Thyroid gland (tissue), 4 donors: ENCODE data around the gene ANAPC5. TPM values are rescaled to one million over a fixed set of nuclear protein-coding genes. Genes with fewer than 3 reads are reported as not detected.

Experiments used
- DNase-seq, 2 donors: peaks; one replicate each; pipeline ENCODE4 v3.0.0-alpha.2; 2019
- H3K27ac ChIP-seq, 3 donors: fragments of 200-600 bp; sonication (generic); 1 replicate in 2 of 3; 2 replicates in 1 of 3; pipeline ENCODE4 v1.5.1; 2016 to 2019; ENCODE audit warnings: mild to moderate bottlenecking in 1 of 3, moderate library complexity in 1 of 3
- H3K27me3 ChIP-seq: fragments of 200-600 bp; sonication (generic); one replicate; pipeline ENCODE4 v1.5.1; 2019
- H3K36me3 ChIP-seq, 2 donors: fragments of 200-600 bp; sonication (generic); one replicate each; pipeline ENCODE4 v1.5.1; 2016 to 2019
- H3K4me1 ChIP-seq, 2 donors: fragments of 200-600 bp; sonication (generic); one replicate each; pipeline ENCODE4 v1.5.1; 2017 to 2019
- H3K4me3 ChIP-seq, 3 donors: fragments of 200-600 bp; sonication (generic); replicated peaks in 1 of 3; 1 replicate in 2 of 3; 2 replicates in 1 of 3; pipeline ENCODE4 v1.5.1; 2016; ENCODE audit warnings: mild to moderate bottlenecking in 1 of 3
- H3K9me3 ChIP-seq: fragments of 200-600 bp; sonication (generic); one replicate; pipeline ENCODE4 v1.5.1; 2017
- POLR2A ChIP-seq, 2 donors: fragments of 450-650 bp; IDR thresholded peaks; one replicate each; pipeline ENCODE4 v1.6.1; 2017; ENCODE audit warnings: antibody characterized with exemption in 2 of 2, mild to moderate bottlenecking in 2 of 2, moderate library complexity in 1 of 2
- WGBS, 2 donors: methylation state at CpG; one replicate each; pipeline ENCODE4 v1.1.5; 2017; 5-methylcytosine and 5-hydroxymethylcytosine counted together
- intact Hi-C: fragments of 100-400 bp; cut with DNase I; formaldehyde crosslinking; loops from one replicate; pipeline ENCODE4 v1.15.1; 2023
- total RNA-seq, 4 donors: library from RNA; depleted of rRNA; stranded (reverse); fragments of >200 nt; gene quantifications; one replicate each; pipeline ENCODE4 v1.2.3, GENCODE V29; 2016
- TF ChIP-seq, protein P1 (sequence below), 6 experiments: fragments of 200-600 bp in 3 of 6; fragments of 450-650 bp in 3 of 6; sonication (generic) in 3 of 6; IDR thresholded peaks; one replicate each; pipeline ENCODE4 v1.5.1; 2016 to 2019; ENCODE audit warnings: antibody characterized with exemption in 6 of 6, mild to moderate bottlenecking in 2 of 6, inconsistent platforms in 1 of 6, moderate library complexity in 1 of 6

ANAPC5 gene
- total RNA-seq, 4 donors from 2014 or later: 114 to 161 (median 135) TPM

DNA sequence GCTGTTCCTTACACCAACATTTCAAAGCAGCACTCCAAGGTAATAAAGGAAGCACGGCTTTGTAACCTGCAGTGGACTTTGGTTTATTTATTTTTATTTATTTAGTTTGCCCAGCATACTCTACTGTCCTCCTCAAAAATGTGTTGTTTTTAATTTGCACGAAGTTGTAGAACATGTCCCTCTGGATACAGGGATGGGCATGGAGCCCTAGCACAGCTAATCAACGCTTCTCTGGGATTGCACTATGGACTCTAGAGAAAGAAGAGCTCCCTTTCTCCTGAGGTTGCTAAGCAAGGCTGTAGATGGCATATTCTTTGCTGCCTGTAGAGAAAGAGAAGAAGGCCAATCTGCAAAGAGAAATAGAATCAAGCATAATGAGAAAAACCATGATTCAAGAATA lies 5.9 kb upstream of the ANAPC5 start:
- Histone ChIP-seq H3K27me3 (no peaks in the 10 kb centered on the region), H3K27ac (no peak overlapping the region), H3K9me3 (no peaks in the 10 kb centered on the region), H3K4me3 (no peak overlapping the region), H3K4me1 (peaks cover 0 to 5% of the 10 kb centered on the region in 2 donors), H3K36me3 (no peaks in the 10 kb centered on the region)
- intact Hi-C loops: no loop called here
- DNase-seq: no peak
- 62 to 64% methylated on average over 3 of the region's 3 CpGs for WGBS, 2 donors
- TF ChIP-seq POLR2A (IDR thresholded peaks at IDR 0.05): no peak
- TF ChIP-seq, protein P1, sequence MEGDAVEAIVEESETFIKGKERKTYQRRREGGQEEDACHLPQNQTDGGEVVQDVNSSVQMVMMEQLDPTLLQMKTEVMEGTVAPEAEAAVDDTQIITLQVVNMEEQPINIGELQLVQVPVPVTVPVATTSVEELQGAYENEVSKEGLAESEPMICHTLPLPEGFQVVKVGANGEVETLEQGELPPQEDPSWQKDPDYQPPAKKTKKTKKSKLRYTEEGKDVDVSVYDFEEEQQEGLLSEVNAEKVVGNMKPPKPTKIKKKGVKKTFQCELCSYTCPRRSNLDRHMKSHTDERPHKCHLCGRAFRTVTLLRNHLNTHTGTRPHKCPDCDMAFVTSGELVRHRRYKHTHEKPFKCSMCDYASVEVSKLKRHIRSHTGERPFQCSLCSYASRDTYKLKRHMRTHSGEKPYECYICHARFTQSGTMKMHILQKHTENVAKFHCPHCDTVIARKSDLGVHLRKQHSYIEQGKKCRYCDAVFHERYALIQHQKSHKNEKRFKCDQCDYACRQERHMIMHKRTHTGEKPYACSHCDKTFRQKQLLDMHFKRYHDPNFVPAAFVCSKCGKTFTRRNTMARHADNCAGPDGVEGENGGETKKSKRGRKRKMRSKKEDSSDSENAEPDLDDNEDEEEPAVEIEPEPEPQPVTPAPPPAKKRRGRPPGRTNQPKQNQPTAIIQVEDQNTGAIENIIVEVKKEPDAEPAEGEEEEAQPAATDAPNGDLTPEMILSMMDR (IDR thresholded peaks at IDR 0.05): no peak

DNA sequence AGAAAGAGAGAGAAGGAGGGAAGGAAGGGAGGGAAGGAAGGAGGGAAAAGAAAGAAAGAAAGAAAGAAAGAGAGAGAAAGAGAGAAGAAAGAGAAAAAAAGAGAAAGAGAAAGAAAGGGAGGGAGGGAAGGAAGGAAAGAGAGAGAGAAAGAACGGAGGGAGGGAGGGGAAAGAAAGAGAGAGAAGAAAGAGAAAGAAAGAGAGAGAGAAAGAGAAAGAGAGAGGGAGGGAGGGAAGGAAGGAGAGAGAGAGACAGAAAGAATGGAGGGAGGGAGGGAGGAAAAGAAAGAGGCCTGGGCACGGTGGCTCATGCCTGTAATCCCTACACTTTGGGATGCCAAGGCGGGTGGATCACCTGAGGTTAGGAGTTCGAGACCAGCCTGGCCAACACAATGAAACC lies 5.1 kb upstream of the ANAPC5 start:
- TF ChIP-seq, protein P1 (IDR thresholded peaks at IDR 0.05): no peak
- no peak for TF ChIP-seq POLR2A (IDR thresholded peaks at IDR 0.05)
- no peaks in the 10 kb centered on the region for H3K27me3 ChIP-seq
- H3K9me3 ChIP-seq: no peaks in the 10 kb centered on the region
- H3K4me3 ChIP-seq: no peak overlapping the region
- no peak for DNase-seq
- peaks cover 0 to 6% of the 10 kb centered on the region in 2 donors for H3K4me1 ChIP-seq
- no peak overlapping the region for H3K27ac ChIP-seq
- intact Hi-C loops: no loop called here
- H3K36me3 ChIP-seq: no peaks in the 10 kb centered on the region
- WGBS, 2 donors: 76 to 83% methylated on average over 4 of the region's 4 CpGs

DNA sequence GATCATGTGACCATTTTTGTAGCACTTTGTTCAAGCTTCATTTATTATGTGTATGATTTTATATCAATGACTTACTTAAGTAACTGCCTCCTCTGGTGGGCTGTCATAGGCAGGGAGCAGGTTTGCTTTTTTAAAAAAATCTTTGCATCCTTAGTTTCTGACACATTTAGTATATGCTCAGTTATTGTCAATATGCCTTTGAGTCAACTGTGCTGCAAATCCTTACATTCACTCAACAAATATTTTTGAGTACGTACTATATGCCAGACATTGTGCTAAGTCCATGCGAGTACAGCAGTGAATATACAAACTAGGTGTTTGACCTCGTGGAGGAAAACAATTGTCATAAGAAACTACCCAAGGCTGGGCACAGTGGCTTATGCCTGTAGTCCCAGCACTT lies 4.4 kb upstream of the ANAPC5 start:
- 77 to 85% methylated on average over 3 of the region's 3 CpGs for WGBS, 2 donors
- H3K4me1 ChIP-seq: peaks cover 0 to 6% of the 10 kb centered on the region in 2 donors
- TF ChIP-seq, protein P1 (IDR thresholded peaks at IDR 0.05): no peak
- TF ChIP-seq POLR2A (IDR thresholded peaks at IDR 0.05): no peak
- DNase-seq: no peak
- H3K27ac ChIP-seq: no peak overlapping the region
- H3K9me3 ChIP-seq: no peaks in the 10 kb centered on the region
- H3K4me3 ChIP-seq: no peak overlapping the region
- H3K36me3 ChIP-seq: no peaks in the 10 kb centered on the region
- H3K27me3 ChIP-seq: no peaks in the 10 kb centered on the region
- intact Hi-C loops: no loop called here

DNA sequence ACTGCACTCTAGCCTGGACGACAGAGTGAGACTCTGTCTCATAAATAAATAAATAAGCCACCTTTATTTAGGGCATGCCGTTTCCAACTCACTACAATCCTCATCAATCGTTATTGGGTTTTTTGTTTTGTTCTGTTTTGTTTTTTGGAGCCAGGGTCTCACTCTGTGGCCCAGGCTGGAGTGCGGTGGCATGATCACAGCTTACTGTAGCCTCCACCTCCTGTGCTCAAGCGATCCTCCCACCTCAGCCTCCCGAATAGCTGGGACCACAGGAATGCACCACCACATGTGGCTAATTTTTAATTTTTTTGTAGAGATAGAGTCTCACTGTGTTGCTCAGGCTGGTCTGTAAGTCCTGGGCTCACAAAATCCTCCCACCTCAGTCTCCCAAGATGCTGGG lies 3.6 kb upstream of the ANAPC5 start:
- H3K36me3 ChIP-seq: no peaks in the 10 kb centered on the region

DNA sequence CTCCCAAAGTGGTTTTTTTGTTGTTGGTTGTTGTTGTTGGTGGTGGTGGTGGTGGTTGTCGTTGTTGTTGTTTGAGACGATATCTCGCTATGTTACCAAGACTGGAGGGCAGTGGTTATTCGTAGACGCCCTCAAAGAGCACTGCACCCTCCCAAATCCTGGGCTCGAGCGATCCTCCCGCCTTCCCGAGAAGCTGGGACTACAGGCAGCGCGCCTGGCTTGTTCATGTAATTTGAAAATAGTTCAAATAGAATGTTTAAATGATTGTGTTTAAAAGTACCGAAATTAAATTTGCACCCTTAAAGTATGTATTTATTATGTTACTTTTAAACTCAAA lies 439 bp upstream of the ANAPC5 start:
- TF ChIP-seq POLR2A (IDR thresholded peaks at IDR 0.05): no peak
- TF ChIP-seq, protein P1 (IDR thresholded peaks at IDR 0.05): no peak
- H3K27ac ChIP-seq: peak overlapping the region in 2 of 3 donors; percentile 7 to 34
- intact Hi-C loops: no loop called here

More for the DNA sequence above, 3.6 kb upstream of the ANAPC5 start:
- Histone ChIP-seq H3K27ac (no peak overlapping the region), H3K27me3 (no peaks in the 10 kb centered on the region), H3K4me3 (no peak overlapping the region), H3K4me1 (peaks cover 8 to 13% of the 10 kb centered on the region in 2 donors), H3K9me3 (no peaks in the 10 kb centered on the region)
- intact Hi-C loops: no loop called here
- DNase-seq: no peak
- WGBS, 2 donors: 88% methylated on average over 6 of the region's 6 CpGs
- TF ChIP-seq POLR2A (IDR thresholded peaks at IDR 0.05): no peak
- TF ChIP-seq, protein P1 (IDR thresholded peaks at IDR 0.05): no peak

More for the DNA sequence above, 439 bp upstream of the ANAPC5 start:
- Histone ChIP-seq H3K4me3 (peak overlapping the region in 2 of 3 donors; percentile 21 to 67), H3K36me3 (no peaks in the 10 kb centered on the region), H3K9me3 (no peaks in the 10 kb centered on the region), H3K4me1 (peaks cover 9 to 17% of the 10 kb centered on the region in 2 donors), H3K27me3 (no peaks in the 10 kb centered on the region)
- WGBS, 2 donors: 0 to 2% methylated on average over 12 of the region's 12 CpGs
- no peak for DNase-seq
